ENCODE data around the gene PID1. TPM values are rescaled to one million over a fixed set of nuclear protein-coding genes. Genes with fewer than 3 reads are reported as not detected.

Gene PID1
- total and polyA plus RNA-seq, 3 donors from 2014 or later = 8.1 to 15.5 (median 14.8) TPM

GRCh38 chr2:229221641-229222040, 49.4 kb downstream of the PID1 start:
- Histone ChIP-seq H3K27me3 (no peaks in the 10 kb centered on the region), H3K9me3 (no peaks in the 10 kb centered on the region), H3K27ac (no peak overlapping the region), H3K4me3 (no peak overlapping the region), H3K4me1 (no peaks in the 10 kb centered on the region), H3K36me3 (ENCODE audit: low read depth, missing control alignments) (no peaks in the 10 kb centered on the region)
- DNase-seq = no peak
- intact Hi-C loops (cut with DNase I; ENCODE audit: low total_unique reads) = no loop called here
- no peak for TF ChIP-seq POLR2A (IDR thresholded peaks at IDR 0.05)
- no peak for TF ChIP-seq CTCF (IDR thresholded peaks at IDR 0.05)
- WGBS, 2 donors = 91 to 93% methylated on average over 3 of the region's 3 CpGs

GRCh38 chr2:229220254-229220653, 50.8 kb downstream of the PID1 start:
- Histone ChIP-seq H3K4me1 (no peaks in the 10 kb centered on the region), H3K27me3 (no peaks in the 10 kb centered on the region), H3K4me3 (no peak overlapping the region), H3K36me3 (ENCODE audit: low read depth, missing control alignments) (no peaks in the 10 kb centered on the region), H3K27ac (no peak overlapping the region), H3K9me3 (no peaks in the 10 kb centered on the region)
- intact Hi-C loops (cut with DNase I; ENCODE audit: low total_unique reads) = no loop called here
- no peak for TF ChIP-seq POLR2A (IDR thresholded peaks at IDR 0.05)
- no peak for TF ChIP-seq CTCF (IDR thresholded peaks at IDR 0.05)
- DNase-seq = no peak
- 78 to 82% methylated on average over 3 to 4 of the region's 4 CpGs for WGBS, 2 donors

GRCh38 chr2:229218329-229218921, 52.7 kb downstream of the PID1 start:
- WGBS, 2 donors = 60 to 77% methylated on average over 3 of the region's 3 CpGs
- TF ChIP-seq CTCF (IDR thresholded peaks at IDR 0.05) (no peak), POLR2A (IDR thresholded peaks at IDR 0.05) (no peak)
- H3K4me1 ChIP-seq = no peaks in the 10 kb centered on the region
- no peak overlapping the region for H3K4me3 ChIP-seq
- no peaks in the 10 kb centered on the region for H3K27me3 ChIP-seq
- no peak overlapping the region for H3K27ac ChIP-seq
- intact Hi-C loops (cut with DNase I; ENCODE audit: low total_unique reads) = no loop called here
- no peak for DNase-seq
- H3K36me3 ChIP-seq (ENCODE audit: low read depth, missing control alignments) = no peaks in the 10 kb centered on the region
- H3K9me3 ChIP-seq = no peaks in the 10 kb centered on the region

GRCh38 chr2:229212241-229212640, 58.8 kb downstream of the PID1 start:
- intact Hi-C loops (cut with DNase I; ENCODE audit: low total_unique reads) = no loop called here
- WGBS, 2 donors = 0% methylated on average over 1 of the region's 1 CpG
- H3K27ac ChIP-seq = no peak overlapping the region
- no peaks in the 10 kb centered on the region for H3K27me3 ChIP-seq
- no peaks in the 10 kb centered on the region for H3K9me3 ChIP-seq
- DNase-seq = no peak
- no peak overlapping the region for H3K4me3 ChIP-seq
- TF ChIP-seq POLR2A (IDR thresholded peaks at IDR 0.05) = no peak
- no peak for TF ChIP-seq CTCF (IDR thresholded peaks at IDR 0.05)
- H3K36me3 ChIP-seq (ENCODE audit: low read depth, missing control alignments) = no peaks in the 10 kb centered on the region
- no peaks in the 10 kb centered on the region for H3K4me1 ChIP-seq

GRCh38 chr2:229210641-229211040, 60.4 kb downstream of the PID1 start:
- WGBS, 2 donors = 80 to 83% methylated on average over 4 of the region's 4 CpGs
- Histone ChIP-seq H3K9me3 (no peaks in the 10 kb centered on the region), H3K4me1 (no peaks in the 10 kb centered on the region), H3K4me3 (no peak overlapping the region), H3K36me3 (ENCODE audit: low read depth, missing control alignments) (no peaks in the 10 kb centered on the region), H3K27me3 (no peaks in the 10 kb centered on the region), H3K27ac (no peak overlapping the region)
- intact Hi-C loops (cut with DNase I; ENCODE audit: low total_unique reads) = no loop called here
- no peak for TF ChIP-seq CTCF (IDR thresholded peaks at IDR 0.05)
- TF ChIP-seq POLR2A (IDR thresholded peaks at IDR 0.05) = no peak
- DNase-seq = no peak
